ENCODE results near the gene BMAL1.
"Not testable (repeated sequence)": the region's sequence is repeated elsewhere in the genome, so short reads cannot be mapped to it uniquely, and the experiment has no call there.

DNA sequence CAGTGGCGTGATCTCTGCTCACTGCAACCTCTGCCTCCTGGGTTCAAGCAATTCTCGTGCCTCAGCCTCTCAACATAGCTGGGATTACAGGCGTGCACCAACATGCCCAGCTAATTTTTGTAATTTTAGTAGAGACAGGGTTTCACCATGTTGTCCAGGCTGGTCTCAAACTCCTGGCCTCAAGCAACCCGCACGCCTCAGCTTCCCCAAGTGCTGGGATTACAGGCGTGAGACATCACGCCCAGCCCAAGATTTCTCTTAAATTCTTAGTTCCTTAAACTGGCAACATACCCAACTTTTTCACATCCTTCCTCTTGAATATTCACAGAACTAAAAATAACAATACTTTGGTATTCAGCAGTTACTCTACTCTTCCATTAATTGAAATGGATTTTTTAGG lies 159.2 kb downstream of the BMAL1 start:
- not testable (repeated sequence) for TF ChIP-seq CTCF, EZH2phosphoT487, EZH2 (IDR thresholded peaks at IDR 0.05)

Data from neural progenitor cell (in vitro differentiated cells).